ENCODE measurements around the gene IL13RA1.
A peak's percentile ranks its signal among the peaks of the same experiment; 100 is the strongest.

The IL13RA1 gene

DNA sequence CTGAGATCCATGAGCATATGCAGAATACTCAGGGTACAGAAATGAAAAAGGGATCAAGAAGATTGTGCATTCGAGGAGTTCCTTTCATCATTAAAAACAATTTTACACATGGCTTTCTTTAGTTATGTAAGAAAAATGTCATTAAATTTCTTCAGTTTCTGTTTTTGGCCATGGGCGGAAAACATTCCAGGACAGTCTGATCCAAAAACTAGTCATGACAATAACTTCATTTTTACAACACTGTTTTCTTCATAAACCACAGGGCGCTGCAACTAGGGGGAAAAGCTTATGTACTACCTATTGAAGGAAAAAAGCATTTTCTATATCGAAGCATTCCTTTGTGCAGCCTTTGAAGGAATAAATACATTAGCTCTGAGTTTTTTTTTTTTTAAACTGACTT, 28.2 kb downstream of the IL13RA1 start:
- in situ Hi-C loops (cut with MboI; ENCODE audit: low pct_unique_long_range_greater_than_20kb, low sequenced_read_pairs, unreplicated experiment): no loop called here
- TF ChIP-seq, protein P1, sequence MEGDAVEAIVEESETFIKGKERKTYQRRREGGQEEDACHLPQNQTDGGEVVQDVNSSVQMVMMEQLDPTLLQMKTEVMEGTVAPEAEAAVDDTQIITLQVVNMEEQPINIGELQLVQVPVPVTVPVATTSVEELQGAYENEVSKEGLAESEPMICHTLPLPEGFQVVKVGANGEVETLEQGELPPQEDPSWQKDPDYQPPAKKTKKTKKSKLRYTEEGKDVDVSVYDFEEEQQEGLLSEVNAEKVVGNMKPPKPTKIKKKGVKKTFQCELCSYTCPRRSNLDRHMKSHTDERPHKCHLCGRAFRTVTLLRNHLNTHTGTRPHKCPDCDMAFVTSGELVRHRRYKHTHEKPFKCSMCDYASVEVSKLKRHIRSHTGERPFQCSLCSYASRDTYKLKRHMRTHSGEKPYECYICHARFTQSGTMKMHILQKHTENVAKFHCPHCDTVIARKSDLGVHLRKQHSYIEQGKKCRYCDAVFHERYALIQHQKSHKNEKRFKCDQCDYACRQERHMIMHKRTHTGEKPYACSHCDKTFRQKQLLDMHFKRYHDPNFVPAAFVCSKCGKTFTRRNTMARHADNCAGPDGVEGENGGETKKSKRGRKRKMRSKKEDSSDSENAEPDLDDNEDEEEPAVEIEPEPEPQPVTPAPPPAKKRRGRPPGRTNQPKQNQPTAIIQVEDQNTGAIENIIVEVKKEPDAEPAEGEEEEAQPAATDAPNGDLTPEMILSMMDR (IDR thresholded peaks at IDR 0.05; ENCODE audit: extremely low read depth, insufficient read depth, missing control alignments): no peak
- no peak for DNase-seq (ENCODE audit: low spot score)

DNA sequence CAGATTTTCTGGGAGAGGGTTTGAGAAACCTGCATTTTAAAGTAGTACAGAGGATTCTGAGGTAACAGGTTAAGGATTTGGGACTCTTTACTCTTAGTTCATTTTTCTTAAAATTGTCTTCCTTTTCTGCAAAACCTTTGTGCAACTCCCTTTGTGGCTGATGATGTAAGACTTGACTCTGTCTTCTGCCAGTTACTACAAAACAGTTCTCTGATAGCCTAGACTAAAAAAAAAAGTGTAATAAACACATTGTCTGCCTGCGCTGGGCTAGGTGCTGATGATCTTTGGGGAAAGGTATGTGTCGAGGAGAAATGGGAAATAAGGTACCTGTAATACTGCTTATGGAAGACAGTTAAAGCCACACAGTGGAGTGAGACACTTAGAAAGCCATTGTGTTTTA, 28.7 kb downstream of the IL13RA1 start:
- TF ChIP-seq, protein P1 (IDR thresholded peaks at IDR 0.05; ENCODE audit: extremely low read depth, insufficient read depth, missing control alignments): no peak
- in situ Hi-C loops (cut with MboI; ENCODE audit: low pct_unique_long_range_greater_than_20kb, low sequenced_read_pairs, unreplicated experiment): no loop called here
- DNase-seq (ENCODE audit: low spot score): no peak

DNA sequence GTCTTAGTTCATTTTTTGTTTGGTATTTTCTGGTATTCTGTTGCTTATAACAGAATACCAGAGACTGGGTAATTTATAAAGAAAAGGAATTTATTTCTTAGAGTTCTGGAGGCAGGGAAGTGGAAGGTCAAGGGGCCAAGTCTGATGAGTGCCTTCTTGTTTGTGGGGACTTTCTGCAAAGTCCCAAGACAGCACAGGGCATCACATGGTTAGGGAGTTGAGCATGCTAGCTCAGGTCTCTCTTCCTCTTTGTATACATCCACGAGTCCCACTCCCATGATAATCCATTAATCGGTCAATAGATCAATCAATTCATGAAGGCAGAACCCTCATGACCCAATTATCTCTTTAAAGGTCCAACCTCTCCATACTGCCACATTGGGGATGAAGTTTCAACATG, 31.1 kb downstream of the IL13RA1 start:
- no peak for DNase-seq (ENCODE audit: low spot score)
- TF ChIP-seq, protein P1 (IDR thresholded peaks at IDR 0.05; ENCODE audit: extremely low read depth, insufficient read depth, missing control alignments): no peak
- in situ Hi-C loops (cut with MboI; ENCODE audit: low pct_unique_long_range_greater_than_20kb, low sequenced_read_pairs, unreplicated experiment): no loop called here

DNA sequence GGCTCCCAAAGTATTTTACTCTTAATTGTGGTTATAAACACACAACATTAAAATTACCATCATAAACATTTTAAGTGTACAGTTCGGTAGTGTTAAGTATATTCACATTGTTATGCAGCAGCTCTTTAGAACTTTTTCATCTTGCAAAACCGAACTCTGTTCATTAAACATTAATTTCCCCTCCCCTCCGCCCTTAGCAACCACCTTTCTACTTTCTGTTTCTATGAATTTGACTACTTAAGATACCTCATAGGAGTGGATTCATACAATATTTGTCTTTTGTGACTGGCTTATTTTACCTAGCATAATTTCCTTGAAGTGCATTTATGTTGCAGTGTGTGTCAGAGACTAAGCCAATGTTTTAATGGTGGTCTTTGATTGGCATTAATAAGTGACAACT, 32.6 kb downstream of the IL13RA1 start:
- TF ChIP-seq, protein P1 (IDR thresholded peaks at IDR 0.05; ENCODE audit: extremely low read depth, insufficient read depth, missing control alignments): no peak
- in situ Hi-C loops (cut with MboI; ENCODE audit: low pct_unique_long_range_greater_than_20kb, low sequenced_read_pairs, unreplicated experiment): no loop called here
- DNase-seq (ENCODE audit: low spot score): no peak

DNA sequence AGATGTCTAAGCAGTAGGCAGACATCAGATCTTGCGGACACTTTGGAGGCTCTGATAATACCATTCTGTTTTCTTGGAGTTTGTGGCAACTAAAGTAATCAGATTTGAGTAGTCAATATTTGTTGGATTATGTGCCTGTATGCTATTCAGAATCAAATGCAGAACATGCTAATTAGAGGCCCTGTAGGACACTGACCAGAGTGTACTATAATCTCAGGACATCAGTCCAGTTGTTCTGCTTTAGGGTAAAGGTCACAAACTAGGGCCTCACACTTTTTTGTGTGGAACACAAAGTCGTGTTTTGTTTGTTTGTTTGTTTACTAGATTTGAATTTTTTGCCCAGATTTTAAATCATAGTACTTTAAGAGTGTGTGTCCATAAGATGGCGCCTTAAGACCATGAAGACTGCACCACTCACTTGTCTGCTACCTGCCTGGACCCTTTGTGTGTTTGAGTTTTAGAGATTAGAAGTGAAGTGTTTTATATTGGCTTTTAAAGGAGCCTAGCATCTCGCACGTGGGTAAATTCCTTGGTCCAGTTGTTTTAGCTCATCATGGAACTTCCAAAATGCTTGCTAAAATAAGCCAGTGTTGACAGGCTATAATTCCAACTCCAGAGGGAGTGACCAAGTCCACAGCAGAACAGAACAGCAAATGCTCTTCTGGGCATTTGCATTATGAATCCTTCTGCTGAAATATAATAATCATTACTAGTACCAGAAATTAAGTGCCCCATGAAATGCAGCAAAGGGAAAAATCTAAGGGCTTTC, 34.7 kb downstream of the IL13RA1 start:
- TF ChIP-seq, protein P1 (IDR thresholded peaks at IDR 0.05; ENCODE audit: extremely low read depth, insufficient read depth, missing control alignments): peak; percentile 28
- DNase-seq (ENCODE audit: low spot score): no peak
- in situ Hi-C loops (cut with MboI; ENCODE audit: low pct_unique_long_range_greater_than_20kb, low sequenced_read_pairs, unreplicated experiment): no loop called here

DNA sequence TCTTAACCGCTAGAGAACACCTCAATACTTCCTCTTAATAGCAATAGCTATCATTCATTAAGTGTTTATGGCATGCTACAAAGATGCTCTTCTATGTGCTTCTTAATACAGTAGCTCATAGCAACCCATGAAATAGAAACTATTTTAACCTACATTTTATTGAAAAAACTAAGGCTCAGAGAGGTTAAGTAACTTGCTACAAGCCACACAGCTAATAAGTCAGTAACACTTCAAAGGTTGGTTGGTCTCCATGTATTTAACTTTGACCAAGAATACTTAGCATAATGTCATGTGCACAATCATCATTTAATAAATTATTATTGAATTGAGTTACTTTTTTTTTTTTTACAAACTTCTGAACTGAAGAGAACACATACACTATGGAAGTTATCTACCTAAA, 36.1 kb downstream of the IL13RA1 start:
- no peak for DNase-seq (ENCODE audit: low spot score)
- TF ChIP-seq, protein P1 (IDR thresholded peaks at IDR 0.05; ENCODE audit: extremely low read depth, insufficient read depth, missing control alignments): no peak
- in situ Hi-C loops (cut with MboI; ENCODE audit: low pct_unique_long_range_greater_than_20kb, low sequenced_read_pairs, unreplicated experiment): no loop called here
